Stimulated activated CD4-positive, alpha-beta T cell treated with anti-CD3 and anti-CD28 coated beads, TNF-alpha, amount 100 ng/mL, for 24 hours (primary cell): ENCODE measurements around the gene ASCL3.
A peak's percentile ranks its signal among the peaks of the same experiment; 100 is the strongest.
"Not testable (repeated sequence)": the region's sequence is repeated elsewhere in the genome, so short reads cannot be mapped to it uniquely, and the experiment has no call there.

Source experiments
- DNase-seq, 3 experiments: peaks; one replicate each; pipeline ENCODE4 v3.0.0-alpha.2; 2020; ENCODE audit warnings: low read depth in 3 of 3

Gene ASCL3

DNA sequence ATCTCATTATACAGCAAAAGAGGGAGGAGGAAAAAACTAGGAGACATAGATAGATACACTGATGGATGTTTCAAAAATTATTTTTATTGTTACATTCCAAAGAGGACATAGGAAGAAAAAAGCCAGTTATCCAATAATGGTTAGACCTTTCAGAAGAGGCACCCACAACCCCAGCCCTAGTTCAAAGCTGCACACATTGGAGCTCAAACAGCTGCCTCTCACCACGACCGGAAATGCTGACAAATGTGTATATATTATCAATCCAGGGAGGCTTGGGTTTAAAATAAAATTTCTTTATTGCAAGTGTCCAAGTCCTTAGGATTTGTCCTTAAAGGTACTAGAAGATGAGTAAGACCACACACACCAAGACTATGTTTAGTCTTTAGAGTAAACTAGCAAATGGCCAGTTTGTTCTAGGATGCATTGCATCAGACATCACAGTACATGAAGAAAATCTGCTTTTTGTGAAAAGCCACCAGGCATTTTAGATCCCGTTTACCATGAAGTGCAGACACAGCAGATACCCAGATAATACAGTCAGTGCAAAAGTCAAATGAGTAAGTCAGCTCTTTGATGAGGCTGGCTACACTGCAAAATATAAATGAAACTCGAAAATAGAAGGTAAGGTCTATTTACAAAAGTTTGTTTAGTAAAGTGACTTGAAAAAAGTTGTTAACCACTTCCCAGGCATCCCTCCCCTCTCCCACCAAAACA lies 4.6 kb upstream of the ASCL3 start:
- DNase-seq = no peak

- DNase-seq = no peak
These were observed 1.3 kb downstream of the ASCL3 start for GRCh38 chr11:8941341-8942103.

DNA sequence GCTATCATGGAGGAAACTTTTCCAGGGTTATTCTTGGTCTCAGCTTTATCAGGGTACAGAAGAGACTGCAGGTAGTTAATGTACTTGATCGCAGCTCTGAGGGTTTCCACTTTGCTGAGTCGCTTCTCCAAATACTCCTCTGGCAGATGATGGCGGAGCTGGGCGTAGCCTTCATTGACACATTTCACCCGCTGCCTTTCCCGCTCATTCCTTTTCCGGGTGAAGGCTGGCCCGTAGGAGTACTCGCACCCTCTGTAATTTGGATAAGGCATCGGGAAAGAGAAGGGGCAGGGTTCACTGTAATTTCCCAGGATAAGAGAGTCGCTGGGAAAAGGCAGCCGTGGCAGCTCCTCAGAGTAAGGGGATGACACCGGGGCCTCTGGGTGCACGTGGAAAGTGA lies 5.2 kb downstream of the ASCL3 start:
- DNase-seq = no peak

GRCh38 chr11:8937159-8937558 lies 5.7 kb downstream of the ASCL3 start:
- no peak for DNase-seq

GRCh38 chr11:8935789-8936188 lies 7.0 kb downstream of the ASCL3 start:
- not testable (repeated sequence) for DNase-seq

GRCh38 chr11:8934742-8935488 lies 7.9 kb downstream of the ASCL3 start:
- DNase-seq = no peak

GRCh38 chr11:8933931-8934330 lies 8.9 kb downstream of the ASCL3 start:
- DNase-seq = no peak

GRCh38 chr11:8932564-8933180 lies 10.1 kb downstream of the ASCL3 start, which contains the start of gene C11orf16:
C11orf16 (minus strand) TSS chr11:8932947; CDS start chr11:8932308, 639 bp downstream.
- no peak for DNase-seq

DNA sequence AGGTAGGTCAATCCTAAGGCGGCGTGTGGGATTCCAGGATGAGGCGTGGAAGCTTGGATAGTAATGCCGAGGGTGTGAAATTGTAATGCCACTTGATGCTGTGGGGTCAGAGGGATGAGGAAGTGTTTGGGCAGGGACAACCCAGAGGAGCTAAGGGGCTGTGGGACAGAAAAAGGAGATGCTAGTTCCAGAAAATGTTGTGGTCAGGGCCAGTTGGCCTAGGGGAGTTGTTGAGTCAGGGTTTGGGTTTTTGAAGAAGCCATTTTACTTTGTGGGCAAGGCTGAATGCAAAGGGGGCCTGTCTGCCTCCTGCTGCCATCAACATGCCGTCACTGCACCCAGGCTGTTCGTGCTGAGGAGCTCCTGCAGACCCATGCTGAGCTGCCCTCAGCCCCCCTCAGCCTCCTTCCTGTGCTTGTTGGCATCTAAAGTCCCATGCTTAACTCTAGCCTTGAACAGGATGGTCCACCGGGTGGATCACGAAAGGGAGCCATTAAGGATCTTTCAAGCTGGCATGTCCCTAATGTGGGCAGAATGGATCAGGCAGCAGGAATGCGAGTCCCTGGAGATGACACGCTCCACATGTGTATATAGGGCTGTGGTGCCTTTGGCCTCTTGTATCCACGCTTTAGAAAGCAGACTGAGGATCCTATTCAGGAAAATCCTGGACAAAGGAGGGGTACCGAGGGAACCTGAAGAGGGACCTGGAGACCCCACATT lies 12.2 kb downstream of the ASCL3 start:
- no peak for DNase-seq

DNA sequence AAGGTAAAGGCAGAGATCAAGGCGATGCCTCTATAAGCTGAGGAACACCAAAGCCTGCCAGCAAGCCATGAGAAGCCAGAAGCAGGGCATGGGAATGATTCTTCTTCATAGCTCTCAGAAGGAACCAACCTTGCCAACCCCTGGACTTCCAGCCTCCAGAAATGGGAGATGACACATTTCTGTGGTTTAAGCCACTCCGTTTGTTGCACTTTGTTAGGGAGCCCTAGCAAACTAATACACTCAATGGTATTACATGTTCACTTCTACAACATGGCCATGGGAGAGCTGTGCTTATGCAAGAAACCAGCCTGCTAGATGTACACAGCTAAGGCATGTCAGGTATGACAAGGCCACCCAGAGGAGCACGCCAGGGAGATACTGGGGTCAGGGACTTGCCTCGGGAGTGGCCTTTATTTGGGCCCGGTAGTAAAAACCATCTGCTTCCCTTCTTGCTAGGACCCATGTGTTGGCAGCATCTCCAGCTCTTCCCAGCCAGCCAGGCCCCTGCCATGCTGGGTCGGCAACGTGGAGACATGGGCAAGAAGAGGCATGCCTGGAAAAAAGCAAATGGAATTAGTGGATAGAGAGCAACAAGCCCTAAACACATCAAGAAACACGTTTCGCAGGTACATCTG lies 13.7 kb downstream of the ASCL3 start:
- no peak for DNase-seq

DNA sequence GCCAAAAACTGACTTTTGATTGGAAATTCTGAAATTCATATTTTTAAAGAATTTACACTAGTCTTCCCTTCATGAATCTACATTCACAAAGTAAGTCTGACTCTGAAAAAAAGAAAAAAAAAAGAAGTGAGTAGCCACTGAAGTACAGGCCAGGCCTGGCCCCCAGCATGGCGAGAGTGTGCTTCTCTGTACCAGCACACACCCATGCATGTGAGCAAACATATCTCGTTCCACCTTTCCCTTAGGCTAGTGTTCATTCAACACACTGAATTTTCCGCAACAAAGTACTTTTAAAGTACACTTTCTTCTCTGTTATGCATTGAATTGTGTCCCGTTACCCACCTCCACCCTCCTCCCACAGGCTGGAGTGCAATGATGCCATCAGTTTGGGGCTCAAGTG lies 14.6 kb downstream of the ASCL3 start:
- no peak for DNase-seq

DNA sequence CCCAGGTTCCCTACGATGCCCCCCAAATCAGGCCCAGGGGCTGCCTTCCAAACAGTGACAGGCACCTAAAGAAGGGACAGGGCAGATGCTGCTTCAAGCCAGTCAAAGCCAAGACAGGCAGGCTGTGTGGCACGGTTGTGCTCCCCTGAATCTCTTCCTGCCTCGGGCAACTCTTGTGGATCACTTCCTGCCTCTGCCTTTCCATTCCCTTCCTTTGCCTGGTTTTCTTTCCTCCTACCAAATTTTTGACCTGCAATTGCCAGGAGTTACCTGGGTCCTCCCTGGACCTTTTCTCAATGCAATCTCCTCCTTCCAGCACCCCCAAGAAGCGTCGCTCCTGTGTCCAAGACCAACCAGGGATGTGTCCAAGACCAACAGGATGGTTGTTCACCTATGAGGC lies 15.6 kb downstream of the ASCL3 start:
- no peak for DNase-seq

DNA sequence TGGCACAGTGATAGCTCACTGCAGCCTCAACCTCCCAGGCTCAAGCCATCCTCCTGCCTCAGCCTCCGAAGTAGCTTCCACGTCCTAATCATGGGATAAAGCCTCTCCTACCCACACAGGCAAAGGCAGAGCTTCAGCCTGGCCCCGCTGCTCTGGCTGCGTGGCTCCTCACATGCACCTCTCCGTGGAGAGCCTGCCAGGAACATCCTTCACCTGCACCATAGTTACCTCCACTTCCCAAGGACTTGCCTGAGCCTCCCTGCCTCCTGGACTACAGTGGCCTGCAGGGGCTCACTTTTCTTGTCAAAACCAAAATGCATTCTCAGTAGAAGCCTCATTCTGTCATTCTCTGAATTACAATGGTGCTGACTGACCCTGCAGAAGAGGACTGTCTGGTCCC lies 16.6 kb downstream of the ASCL3 start:
- DNase-seq = no peak

GRCh38 chr11:8925711-8926110 lies 17.1 kb downstream of the ASCL3 start:
- DNase-seq = no peak

DNA sequence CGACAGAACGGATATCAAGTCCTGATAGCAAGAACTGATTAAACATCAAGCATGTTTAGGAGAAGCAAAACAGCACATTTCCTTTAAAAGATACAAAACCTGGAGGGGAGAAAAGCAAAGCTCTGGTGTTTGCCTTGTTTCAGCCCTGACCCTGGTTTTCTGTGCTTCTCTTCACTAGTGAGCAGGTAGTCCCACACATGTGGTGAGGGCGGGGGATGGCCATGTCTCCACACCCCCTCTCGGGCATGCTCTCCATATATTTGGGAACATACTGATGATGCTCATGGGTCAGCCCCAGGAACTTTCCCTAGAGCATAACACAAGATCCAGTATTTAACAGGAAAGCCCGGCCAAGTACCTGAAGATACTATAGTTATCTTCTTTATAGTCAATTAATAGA lies 20.1 kb downstream of the ASCL3 start:
- no peak for DNase-seq

DNA sequence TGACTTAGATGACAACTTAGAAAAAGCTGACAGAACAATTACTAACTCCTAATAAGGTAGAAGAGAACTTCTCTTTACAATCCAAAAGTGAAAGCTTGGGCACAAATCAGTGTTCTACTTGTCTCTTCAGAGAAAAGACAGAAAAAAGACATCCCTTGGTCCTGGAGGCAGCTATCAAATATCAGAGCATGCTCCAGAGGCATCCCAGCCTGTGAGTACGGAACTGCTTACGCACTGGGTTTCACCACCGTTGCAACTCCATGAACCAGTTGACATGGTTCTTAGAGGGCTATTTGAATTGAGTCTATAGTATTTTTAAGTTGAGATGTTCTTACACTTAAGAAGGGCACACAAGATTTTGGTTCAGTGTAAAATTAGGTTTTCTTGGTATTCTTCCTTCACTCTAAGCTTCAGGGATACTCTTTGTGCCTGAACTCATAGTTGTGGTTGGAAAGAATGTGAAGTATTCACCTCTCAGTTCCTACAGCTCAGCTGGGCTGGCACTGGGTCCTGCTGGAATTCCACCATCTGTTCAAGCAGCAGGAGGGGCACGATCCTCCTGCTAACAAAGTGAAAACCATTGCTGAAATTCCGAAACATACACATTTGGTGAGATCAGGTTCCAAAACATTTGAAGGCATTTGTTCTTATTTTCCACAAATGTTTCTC lies 25.5 kb downstream of the ASCL3 start:
- DNase-seq = no peak

GRCh38 chr11:8914661-8915018 lies 28.2 kb downstream of the ASCL3 start:
- DNase-seq = no peak

DNA sequence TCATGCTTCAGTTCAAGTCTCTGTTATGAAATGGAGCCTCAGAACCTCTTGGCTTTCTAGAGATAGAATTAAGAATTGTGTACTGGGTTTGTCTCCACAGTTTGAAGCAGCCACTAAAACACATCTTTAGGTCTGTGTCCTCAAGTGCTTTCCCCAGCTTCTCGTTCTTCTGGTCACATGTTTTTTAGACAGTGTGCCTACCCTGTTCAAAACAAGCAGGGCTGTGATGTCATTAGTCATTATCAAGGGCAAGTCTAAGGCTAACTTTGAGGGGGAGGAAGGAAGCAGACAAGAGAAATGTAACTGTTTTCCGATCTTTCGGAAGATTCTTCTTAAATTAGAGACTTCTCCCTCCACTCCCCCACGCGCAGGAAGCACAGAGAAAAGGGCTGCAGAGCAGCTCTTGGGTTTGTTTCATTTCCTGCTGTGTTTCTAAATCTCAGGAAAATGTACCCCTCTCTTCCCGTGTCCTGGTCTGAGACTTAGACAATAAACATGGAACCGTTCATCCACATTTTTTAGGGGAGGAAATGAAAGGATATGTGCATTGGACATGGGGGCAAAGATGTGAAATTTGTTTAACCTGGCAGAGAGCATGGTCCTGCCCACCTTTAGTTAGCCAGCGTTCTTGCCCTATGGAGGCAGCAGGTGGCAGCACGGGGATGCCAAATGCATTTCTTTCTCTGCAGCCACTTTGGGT lies 28.7 kb downstream of the ASCL3 start:
- peak in 2 of 3 experiments; percentile 8 to 20 for DNase-seq

DNA sequence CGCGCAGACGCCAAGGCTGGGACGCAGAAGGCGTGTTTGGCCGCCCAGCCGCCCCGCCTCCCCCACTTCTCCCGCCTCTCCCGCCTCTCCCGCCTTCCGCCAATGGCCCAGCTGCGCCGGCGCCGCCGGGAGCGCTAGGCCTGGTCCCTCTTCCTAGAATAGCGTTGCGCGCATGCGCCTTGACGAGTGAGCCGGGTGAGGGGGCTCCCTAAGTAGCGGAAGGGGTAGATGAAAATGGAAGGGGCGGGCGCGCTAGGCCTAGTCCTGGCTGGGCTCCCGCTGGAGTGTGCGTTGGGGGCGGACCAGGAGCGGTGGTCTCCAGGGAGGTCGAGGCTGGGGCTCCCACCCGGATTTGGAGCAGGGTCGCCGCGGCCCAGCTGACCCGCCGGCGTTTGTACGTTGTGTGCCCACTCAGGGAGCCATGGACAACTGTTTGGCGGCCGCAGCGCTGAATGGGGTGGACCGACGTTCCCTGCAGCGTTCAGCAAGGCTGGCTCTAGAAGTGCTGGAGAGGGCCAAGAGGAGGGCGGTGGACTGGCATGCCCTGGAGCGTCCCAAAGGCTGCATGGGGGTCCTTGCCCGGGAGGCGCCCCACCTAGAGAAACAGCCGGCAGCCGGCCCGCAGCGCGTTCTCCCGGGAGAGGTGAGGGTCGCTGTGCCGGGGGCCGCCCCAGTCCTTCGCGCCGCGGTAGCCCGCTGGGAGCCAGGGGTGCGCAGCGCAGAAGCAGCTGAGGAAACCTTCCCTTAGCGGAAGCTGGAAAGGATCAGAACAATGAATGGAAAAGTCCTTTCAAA lies 31.6 kb downstream of the ASCL3 start, which contains the start of gene AKIP1:
AKIP1 (plus strand) TSS at position 161 of the 795 bp plus-strand sequence; CDS start at position 422, 261 bp downstream.
- DNase-seq = peak; percentile 65 to 92 (median 76)
